C4-2B (cell line): Measurements from ENCODE around the gene ZDHHC8.

Experiments used
- ZFX ChIP-seq: fragments of 450-650 bp; IDR thresholded peaks from 2 replicates; pipeline ENCODE4 v1.6.1; 2017
- TF ChIP-seq, protein P1 (sequence below): fragments of 450-650 bp; conservative IDR thresholded peaks from 2 replicates; pipeline ENCODE4 v1.5.1; 2017; ENCODE audit warnings: mild to moderate bottlenecking

DNA sequence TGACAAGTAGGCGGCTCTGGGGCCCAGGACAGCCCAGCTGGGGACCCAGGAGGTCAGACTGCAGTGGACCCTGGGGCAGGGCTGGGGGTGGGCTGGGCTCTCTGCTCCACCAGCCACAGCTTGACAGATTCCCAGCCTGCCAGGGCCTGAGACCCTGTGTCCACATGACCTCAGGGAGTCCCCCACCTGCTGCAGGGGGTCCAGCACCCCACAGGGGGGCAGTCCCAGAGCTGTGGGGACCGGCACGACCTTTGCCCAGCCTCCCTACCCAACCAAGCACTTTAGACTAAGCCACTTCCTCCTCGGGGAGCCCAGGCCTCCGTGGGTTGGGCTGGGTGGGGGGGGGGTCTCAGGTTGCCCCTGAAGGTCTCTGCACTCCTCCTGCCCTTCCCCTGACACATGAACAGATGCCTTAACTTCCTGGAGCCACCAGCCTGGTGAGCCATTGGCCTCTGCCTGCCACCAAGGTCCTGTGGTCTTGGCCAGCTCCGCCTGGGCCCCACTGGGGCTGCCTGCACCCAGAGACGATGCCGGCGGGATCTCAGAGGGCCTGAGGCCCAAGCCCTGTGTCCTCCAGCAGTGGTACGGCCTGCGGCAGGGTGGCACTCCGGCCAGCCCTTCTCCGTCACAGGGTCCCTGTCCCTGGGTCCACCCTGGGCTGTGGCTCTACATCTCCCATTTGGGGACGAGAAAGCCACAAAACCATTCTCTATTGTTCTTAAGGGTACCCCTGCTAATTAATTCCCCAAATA lies 15.8 kb downstream of the ZDHHC8 start:
- TF ChIP-seq, protein P1, sequence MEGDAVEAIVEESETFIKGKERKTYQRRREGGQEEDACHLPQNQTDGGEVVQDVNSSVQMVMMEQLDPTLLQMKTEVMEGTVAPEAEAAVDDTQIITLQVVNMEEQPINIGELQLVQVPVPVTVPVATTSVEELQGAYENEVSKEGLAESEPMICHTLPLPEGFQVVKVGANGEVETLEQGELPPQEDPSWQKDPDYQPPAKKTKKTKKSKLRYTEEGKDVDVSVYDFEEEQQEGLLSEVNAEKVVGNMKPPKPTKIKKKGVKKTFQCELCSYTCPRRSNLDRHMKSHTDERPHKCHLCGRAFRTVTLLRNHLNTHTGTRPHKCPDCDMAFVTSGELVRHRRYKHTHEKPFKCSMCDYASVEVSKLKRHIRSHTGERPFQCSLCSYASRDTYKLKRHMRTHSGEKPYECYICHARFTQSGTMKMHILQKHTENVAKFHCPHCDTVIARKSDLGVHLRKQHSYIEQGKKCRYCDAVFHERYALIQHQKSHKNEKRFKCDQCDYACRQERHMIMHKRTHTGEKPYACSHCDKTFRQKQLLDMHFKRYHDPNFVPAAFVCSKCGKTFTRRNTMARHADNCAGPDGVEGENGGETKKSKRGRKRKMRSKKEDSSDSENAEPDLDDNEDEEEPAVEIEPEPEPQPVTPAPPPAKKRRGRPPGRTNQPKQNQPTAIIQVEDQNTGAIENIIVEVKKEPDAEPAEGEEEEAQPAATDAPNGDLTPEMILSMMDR, result no peak
- no peak for TF ChIP-seq ZFX
